GM12891 (cell line): ENCODE results near the gene PTPN5.

Experiments used
- POLR2A ChIP-seq: IDR thresholded peaks from 2 replicates; pipeline ENCODE4 v1.6.1; 2011; ENCODE audit warnings: low read depth, low read length, control low read depth
- POLR2AphosphoS5 ChIP-seq: IDR thresholded peaks from 2 replicates; pipeline ENCODE4 v1.6.1; 2011; ENCODE audit warnings: low read depth, low read length, control low read depth

- TF ChIP-seq POLR2AphosphoS5, result no peak
- no peak for TF ChIP-seq POLR2A
Measured at GRCh38 chr11:18785411-18785810, 6.2 kb downstream of the PTPN5 start.
